ENCODE data around the gene C11orf24.
"Not testable (repeated sequence)": the region's sequence is repeated elsewhere in the genome, so short reads cannot be mapped to it uniquely, and the experiment has no call there.

Gene C11orf24

DNA sequence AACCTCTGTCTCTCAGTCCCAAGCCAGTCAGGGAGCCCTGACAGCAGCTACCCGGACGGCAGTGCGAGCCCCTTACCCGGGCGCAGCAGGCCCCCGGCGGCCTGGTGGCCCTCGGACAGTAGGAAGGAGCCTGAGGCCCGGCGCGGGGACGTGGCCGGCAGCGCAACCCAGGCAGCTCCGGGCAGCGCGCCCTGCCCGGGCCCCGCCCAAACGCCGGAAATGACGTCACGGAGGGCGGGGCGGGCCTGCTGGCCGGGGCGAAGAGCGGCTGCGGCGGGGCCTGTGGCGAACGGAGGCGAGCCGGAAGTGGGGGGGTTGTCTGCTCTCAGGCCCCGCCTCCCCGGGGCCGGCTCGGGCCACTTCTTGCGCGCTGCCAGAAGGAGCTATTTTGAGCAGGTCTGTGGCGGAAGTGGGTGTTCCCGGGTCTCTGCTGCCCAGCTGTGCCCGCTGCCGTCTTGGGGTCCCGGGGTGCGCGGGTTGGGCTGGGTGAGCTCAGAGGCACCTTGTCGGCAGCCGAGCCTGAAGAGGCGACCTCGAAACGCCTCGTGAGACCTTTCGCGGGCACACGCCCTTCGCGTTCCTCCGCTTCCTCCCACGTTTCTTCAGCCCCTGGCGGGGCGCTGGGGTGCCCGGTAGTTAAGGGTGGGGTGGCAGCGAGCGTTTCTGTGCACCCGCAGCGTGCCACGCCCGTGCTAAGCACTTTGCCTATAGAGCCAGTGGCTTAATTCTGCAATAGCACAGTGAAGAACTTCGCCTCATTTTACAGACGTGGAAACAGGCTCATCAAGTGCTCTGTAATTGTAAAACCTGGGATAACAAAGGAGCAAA is at the start of gene C11orf24:
C11orf24 (minus strand) TSS at position 193 of the 828 bp plus-strand sequence. CDS start 8,206 bp downstream, outside the sequence.
- peak; percentile 90 for DNase-seq

DNA sequence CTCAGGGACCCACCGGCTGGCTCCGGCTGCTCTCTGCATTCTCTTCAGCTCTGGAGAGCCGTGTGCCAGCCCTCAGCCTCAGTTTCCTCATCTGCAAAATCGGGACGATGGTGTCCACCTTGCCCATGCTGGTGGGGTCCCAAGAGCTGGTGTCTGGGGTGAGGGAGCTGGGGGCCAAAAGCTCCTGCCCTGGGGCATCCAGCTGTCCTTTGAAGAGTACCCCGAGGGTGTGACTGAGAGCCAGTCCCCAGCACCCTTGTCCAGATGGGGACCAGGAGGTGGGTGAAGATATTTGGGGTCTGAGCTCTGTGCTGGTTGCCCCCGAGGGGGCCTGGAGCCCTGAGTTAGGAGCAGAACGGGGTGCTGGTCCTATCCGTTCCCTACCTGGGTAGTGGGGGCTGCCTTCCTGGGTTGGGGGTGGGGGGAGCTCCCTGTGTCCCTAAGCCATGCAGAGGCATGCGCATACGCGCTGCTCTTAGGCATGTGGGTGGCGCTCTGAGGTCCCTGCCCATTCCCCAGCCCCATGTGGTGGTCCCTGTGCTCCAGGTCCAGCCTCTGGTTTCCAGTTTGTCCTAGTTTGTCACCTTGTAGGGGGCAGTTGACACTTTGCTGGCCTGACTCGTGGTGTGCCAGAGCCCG is 45.5 kb upstream of the C11orf24 start:
- DNase-seq, result no peak

DNA sequence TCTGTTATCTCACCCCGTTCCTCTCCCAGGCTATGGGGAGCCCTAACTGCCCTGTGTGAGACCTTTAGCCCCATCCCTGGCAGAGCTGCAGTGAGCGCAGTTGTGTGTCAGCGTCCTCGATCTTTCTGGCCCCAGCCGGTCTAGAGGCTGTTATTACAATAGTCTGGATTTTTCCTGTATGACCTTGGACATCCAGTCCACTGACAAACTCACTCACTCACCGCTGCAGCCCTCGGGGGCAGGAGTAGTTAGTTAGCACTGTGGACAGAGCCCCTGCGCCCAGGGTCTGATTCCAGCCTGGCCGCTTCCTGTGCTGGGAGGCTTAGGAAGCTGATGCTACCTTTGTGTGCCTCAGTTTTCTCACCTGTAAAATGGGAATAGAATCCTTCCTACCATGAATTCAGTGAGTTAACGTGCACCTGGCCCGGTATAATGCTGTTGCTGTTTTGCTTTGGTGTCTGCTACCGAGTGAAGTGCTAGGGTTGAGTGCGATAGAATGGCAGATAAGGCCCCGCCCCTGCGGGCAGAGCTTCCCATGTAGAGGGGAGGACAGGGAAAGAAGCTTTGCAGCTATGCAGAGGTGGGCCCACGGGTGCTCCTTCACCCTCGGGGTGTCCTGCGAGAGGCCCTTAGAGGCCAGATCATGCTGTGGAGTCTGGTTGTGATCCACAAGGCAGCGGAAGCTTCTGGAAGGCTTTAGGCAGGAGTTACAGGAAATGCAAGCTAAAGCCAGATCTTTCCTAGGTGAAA is 43.6 kb upstream of the C11orf24 start:
- no peak for DNase-seq

DNA sequence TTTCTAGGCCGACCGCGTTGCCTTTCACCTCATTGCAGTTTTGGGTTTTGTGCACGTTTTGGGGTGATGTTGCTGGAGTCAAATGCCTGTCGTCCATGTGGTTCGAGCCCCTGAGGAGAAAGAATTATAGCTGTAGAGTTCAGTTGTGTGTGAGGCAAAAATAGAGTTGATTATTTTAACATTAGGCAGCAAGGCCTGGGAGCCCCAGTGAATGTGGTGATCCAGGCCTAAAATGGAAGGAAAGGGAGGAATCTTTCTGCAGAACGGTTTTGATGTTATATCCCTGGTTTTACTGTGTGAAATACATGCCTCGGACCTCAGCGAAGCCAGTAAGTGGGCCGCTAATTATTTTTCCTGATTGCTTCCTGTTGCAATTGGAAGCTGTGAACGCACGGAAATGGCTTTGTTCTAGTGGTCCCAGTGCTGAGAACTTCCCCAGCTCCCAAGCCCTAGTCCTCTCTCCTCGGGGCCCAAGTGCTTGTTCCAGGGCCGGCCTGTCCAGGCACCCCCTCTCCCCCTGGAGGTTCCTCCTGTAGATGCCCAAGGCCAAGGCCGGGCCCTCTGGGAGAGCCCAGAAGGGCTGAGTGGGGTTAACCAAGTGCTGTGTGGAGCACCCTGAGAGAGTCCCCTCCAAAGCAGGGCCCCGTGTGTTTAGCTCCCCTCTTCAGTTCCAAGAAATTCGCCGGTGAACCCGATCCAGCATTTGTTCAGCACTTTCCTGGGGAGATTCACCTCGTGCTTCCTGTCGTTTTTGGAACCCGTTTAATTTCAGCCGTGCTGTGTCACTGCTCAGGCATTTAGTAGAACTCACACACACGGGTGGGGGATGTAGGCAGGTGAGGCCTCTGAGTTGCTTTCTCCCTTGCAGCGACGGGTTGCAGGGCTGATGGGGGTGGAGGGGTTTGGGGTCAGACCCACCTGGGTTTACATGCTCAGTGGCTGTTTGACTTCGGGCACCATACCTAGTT is 42.7 kb upstream of the C11orf24 start:
- DNase-seq, result no peak

DNA sequence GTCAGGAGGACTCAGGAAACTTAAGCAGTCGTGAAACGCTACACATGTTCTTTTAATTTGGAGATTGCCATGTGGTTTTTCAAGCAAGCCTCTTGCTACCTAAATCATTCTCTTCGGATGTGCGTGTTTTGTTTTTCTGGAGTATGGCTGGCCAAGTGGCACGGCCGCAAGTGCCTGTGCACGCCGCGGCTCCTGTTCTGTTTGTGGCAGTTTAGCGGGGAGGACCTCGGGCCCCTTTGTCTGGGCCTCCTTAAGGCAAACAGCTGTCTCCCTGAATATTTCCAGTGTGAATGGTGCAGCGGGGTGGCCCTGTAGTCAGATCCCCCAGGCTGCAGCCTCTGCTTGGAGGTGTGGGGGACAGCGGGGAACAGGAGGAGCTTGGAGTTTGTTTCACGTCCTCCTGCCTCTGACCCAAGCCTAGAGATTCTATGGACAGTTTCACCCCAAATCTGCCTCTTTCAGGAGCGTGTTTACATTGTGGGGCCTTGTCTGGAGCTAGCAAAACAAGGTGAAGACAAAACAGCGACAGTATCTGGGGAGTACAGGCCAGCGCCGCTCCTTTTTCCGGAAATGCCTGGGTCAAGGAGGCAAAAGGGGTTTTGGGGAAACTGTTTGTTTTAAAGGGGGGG is 41.9 kb upstream of the C11orf24 start:
- no peak for DNase-seq

DNA sequence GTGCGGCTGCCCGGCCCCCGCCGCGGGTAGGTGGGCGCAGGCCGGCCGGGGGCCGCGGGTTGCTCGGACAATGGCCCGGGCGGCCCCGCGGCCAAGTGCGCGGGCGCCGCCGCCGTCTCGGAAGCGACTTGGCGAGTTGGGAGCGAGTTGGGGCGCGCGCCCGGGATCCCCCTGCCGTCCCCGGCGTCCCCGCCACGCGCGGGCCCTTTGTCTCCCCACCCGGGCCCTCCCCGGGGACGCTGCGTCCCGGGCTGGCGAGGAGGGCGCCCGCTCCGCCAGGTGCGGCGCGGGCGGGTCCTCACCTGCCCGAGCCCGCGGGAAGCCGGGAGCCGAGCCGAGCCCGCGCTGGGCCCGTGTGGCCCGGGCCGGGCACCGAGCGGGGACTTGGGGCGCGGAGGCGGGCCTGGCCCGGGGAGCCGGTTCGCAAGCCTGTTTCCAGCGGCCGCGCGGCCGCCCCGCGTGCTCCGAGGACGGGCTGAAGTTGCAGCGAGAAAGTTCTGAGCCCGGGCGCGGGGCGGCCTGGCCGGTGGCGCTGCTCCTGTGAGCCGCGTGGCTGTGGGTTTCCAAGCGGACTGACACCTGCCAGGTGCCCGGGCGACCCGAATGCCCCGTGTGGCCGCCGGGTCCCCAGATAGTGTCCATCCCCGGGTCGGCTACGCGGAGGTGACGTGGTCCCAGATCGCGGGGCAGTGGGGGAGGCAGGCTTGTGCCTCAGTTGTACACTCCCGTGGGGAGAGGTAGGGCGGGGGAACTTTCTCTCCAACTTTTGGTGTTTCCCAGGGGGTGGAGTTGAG is 41.2 kb upstream of the C11orf24 start:
- no peak for DNase-seq

DNA sequence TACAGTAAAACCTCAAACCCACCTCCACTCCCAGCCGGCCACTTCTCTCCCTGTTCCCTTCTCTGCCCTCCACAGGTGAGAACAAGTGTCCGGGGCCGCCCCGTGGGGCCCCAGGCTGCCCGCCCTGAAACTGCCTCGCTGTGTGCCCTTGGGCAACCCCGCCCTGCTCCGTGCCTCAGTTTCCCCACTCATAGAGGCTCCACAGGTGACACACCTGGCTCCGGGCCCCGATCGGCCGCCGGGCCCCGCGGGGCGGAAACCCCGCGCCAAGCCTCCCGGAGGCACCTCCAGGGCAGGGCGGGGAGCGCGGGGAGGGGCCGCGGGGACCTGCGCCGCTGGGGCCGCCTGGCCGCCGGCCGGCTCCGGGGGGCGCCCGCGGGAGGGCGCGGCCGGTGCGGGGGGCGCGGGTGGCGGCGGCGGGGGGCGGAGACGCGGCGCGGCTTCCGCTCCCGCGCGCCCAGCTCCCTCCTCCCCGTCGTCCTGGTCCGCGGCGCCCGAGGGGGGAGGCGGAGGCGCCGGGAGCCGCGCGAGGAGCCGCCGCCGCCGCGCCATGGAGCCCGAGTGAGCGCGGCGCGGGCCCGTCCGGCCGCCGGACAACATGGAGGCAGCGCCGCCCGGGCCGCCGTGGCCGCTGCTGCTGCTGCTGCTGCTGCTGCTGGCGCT is 40.5 kb upstream of the C11orf24 start, which contains the start of gene LRP5:
LRP5 (plus strand) TSS at position 475 of the 663 bp plus-strand sequence; CDS start at position 599, 124 bp downstream.
- no peak for DNase-seq

DNA sequence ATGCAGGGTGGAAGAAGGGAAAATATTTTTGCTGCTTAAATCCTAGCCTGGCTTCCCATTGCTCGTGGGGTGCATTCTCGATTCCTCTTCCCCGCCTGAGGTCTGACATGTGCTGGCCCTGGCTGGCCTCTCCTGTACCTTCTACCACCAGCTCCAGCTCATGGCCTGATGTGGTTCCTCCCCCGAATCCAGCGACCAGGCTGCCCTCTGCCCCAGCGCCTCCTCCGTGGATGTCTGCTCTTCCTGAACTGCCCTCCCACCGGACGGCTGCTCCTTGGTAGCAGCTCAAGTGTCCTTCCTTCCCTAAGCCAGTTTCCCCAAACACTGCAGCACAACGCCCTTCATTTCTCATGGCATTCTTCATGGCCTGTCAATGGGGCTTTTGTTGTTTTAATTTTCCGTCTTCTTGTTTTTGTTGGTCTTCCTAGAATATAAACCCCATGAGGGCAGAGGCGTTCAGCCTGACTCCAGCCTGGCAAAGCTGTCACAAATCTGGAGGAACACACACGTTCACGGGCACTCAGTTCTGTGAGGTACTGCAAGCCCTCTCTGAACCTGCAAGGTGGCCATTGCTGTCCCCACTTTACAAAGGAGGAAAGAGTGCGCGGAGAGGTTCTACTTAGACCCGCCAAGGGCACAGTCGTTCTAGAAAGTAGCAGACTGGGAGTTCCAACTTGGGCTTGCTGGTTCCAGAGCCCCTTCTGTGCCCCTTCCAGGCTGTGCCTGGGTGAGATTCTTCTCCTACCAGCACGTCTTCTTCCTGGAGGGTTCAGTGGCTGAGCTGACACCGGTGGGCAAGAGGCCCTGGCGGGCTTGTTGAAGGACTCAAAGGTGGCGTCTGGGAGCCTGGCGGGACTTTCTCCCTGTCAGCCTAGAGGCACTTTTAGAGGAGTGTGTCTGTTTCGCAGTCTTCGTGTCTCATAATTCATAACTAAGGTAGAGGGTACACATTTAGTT is 39.7 kb upstream of the C11orf24 start:
- no peak for DNase-seq

DNA sequence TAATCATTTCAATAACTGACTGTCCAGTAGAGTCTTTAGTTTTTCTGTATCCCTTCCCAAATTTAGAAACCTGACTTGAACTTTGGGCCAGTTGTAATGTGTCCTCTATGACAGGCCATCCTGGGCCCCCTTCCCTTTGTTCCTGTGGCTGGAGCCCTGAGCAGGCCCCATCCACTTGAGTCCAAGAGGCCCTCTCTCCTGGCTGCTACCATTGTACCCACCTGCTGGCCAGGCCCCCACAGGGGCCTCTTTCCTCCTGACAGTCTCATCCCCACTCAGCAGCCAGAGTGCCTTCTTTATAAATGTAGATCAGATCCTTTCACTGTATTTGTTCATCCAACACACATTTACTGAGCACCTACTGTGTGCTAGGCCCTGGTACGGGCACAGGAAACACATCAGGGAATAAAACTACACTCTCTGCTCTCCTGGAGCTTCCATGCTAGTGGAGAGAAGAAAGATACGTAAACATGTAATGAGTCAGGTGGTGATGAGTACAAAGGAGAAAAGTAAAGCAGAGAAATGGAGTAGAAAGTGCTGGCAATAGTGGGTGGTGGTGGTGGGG is 37.9 kb upstream of the C11orf24 start:
- no peak for DNase-seq

DNA sequence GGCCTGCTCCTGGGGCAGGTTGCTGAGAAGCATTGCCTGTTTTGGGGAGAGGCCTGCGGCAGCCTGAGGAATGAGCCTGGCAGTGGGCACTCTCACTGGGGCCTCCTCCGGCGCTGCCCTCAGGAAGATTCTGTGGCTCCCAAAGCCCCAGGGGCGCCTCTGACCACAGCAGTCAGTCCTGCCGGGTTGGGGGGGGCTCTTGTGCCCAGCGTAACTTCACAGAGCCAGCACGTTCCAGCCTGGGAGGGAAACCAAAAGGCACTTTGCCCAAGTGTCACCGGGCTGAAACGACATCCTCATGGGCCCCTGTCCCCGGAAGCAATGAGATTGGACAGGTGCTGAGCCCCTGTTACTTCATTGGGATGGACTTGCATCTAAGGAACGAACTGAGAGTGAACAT is 36.3 kb upstream of the C11orf24 start:
- no peak for DNase-seq

DNA sequence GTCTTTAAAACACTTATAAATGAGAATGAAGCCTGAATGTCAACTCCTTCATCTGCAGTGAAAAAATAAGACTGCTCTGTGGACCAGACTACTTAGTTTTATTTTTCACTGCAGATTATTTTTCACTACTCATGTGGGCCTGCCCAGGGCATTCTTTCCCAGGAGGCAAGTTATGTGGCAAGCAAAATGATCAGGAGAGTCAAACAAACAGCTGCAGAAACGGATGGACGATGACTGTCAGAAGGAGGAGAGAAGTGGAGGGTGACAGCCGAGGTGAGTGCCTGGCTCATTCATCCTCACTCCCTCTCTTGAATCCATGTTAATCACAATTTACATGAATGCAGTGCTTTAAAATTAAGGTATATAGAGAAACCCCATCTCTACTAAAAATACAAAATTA is 34.9 kb upstream of the C11orf24 start:
- DNase-seq, result no peak

DNA sequence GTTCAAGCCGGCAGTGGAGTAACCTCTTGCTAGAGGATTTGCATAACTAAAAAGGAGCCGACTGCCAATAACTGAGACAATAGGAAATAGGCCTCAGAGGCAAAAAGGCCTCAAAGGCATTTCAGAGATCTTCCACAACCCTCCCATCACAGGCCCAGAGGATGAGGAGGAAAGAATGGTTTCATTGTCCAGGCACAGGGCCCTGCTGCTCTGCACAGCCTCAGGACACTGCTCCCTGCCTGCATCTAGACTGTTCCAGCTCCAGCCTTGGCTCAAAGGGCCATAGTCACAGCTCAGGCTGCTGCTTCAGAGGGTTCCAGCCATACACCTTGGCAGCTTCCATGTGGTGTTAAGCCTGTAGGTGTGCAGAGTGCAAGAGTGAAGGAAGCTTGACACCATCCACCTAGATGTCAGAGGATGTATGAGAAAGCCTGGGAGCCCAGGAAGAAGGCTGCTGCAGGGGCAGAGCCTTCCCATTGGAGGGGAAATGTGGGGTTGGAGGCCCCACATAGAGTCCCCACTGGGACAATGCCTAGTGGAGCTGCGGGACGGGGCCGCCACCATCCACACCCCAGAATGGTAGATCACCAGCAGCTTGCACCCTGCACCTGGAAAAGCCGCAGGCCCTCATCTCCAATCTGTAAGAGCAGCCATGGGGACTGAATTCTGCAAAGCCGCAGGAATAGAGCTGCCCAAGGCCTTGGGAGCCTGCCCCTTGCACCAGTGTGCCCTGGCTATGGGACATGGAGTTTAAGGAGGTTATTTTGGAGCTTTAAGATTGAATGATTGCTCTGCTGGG is 32.4 kb upstream of the C11orf24 start:
- DNase-seq, result no peak

DNA sequence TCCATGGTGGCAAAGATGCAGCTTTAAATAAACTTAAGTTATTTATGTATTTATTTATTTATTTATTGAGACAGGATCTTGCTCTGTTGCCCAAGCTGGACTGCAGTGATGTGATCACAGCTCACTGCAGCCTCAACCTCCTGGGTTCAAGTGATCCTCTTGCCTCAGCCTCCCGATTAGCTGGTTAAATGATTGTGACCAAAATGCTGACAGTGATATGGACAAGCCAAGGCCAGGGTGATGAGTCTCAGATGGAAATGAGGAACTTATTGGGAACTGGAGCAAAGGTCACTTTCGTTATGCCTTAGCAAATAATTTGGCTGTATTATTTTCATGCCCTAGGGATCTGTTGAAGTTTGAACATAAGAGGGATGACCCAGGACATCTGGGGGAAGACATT is 31.3 kb upstream of the C11orf24 start:
- DNase-seq, result no peak

DNA sequence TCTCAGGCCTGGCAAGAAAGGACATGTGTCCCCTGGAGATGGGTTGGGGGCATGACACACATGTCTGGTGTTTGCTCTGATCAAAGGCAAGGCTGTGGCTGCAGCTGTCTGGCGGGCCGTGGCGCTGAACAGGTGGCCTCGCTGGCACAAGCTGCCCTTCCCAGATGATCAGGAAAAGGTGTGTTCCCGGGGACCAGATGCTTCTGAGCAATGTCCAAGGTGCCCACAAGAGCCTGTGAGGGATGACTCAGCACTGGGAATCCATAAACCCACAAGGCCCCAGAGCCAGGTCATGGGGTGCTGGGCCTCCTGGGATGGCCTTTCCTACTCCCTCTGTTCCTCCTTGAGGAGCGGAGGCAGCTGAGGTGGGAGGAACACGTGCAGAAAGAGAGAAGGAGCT is 30.9 kb upstream of the C11orf24 start:
- no peak for DNase-seq

DNA sequence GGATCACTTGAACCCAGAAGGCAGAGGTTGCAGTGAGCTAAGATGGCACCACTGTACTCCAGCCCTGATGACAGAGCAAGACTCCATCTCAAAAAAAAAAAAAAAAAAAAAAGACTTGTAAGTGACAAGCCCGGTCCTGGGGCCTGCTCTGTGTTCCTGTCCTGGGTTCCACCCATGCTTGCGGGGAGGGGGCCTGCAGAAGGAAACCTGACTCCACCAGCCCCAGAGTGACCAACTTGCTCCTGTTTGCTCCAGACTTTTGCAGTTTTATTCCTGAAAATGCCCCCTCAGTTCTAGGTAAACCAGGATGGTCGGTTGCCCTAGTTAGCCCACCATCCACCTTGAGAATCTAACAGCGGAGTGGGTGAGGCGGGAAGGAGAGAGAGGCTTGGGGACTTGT is 30.5 kb upstream of the C11orf24 start:
- no peak for DNase-seq

DNA sequence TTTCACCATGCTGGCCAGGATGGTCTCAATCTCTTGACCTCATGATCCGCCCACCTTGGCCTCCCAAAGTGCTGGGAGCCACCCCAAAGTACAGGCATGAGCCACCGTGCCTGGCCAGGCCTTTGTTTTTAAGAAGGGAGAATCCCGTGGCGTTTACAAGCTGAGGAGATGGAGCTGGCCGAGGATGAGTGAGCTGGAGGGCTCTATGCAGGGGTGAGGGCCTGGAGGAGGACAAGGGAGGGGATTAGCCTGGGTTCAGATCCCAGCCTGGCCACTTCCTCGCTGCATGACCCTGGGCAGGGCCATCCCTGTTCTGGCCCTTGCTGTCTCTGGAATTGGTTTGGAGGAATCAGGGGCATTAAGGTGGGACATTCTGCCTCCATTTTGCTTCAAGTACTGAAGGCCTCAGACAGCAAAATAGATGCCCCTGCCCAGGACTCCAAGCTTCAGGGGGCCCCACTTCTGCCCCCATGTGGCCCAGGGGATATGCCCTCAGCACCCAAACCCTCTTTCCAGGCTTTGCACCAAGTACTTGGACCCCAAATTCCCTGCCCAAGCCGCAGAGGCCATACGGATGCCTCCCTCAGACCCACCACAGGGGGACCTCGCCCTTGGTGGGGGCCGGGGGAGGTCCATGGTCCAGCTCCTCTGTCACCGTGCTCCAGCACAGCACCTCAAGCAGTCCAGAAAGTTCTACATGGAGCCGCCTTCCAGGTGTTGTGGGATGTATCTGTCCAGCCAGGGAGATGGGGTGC is 28.5 kb upstream of the C11orf24 start:
- no peak for DNase-seq

DNA sequence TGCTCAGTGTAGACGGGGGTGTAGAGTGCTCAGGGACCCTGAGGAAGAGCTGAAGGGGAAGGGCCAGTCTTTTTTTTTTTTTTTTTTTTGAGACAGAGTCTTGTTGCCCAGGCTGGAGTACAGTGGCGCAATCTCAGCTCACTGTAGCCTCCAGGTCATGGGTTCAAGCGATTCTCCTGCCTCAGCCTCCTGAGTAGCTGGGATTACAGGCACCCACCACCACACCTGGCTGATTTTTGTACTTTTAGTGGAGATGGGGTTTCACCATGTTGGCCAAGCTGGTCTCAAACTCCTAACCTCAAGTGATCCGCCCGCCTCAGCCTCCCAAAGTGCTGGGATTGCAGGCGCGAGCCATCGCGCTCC is 27.7 kb upstream of the C11orf24 start:
- DNase-seq, result not testable (repeated sequence)
